Subcutaneous adipose tissue (tissue), 4 donors: ENCODE measurements around the gene ELK4. TPM values are rescaled to one million over a fixed set of nuclear protein-coding genes. Genes with fewer than 3 reads are reported as not detected.

Source experiments
- CTCF ChIP-seq: fragments of 450-650 bp; IDR thresholded peaks from one replicate; pipeline ENCODE4 v1.5.1; 2016; ENCODE audit warnings: low read depth, mild to moderate bottlenecking, control low read depth, antibody characterized with exemption, moderate library complexity
- total RNA-seq, 4 donors: library from RNA; depleted of rRNA; stranded (reverse); fragments of >200 nt; gene quantifications; one replicate each; pipeline ENCODE4 v1.1.0, GENCODE V29; 2016

The ELK4 gene
- total RNA-seq, 4 donors from 2014 or later = 25.8 to 42.2 (median 29.6) TPM

GRCh38 chr1:205583461-205584130 is 48.2 kb downstream of the ELK4 start:
- TF ChIP-seq CTCF = no peak

- TF ChIP-seq CTCF = no peak
Measured at GRCh38 chr1:205582471-205583291, 49.1 kb downstream of the ELK4 start.

GRCh38 chr1:205582046-205582445 is 49.8 kb downstream of the ELK4 start:
- TF ChIP-seq CTCF = no peak

GRCh38 chr1:205581321-205581980 is 50.4 kb downstream of the ELK4 start:
- no peak for TF ChIP-seq CTCF

GRCh38 chr1:205580923-205581180 is 51.0 kb downstream of the ELK4 start:
- no peak for TF ChIP-seq CTCF

- no peak for TF ChIP-seq CTCF
Measured at GRCh38 chr1:205580140-205580922, 51.5 kb downstream of the ELK4 start.
